ENCODE data around the gene PAQR5.

Gene PAQR5

GRCh38 chr15:69305204-69305931 lies 6.7 kb downstream of the PAQR5 start:
- H3K27me3 ChIP-seq (ENCODE audit: low read length): no peaks in the 10 kb centered on the region
- no peaks in the 10 kb centered on the region for H4K20me1 ChIP-seq (ENCODE audit: low read depth, low read length)
- no peak for TF ChIP-seq CTCF (IDR thresholded peaks at IDR 0.05; ENCODE audit: insufficient read depth, low read length, poor library complexity, severe bottlenecking)
- no peak for TF ChIP-seq EZH2phosphoT487 (conservative IDR thresholded peaks at IDR 0.05; ENCODE audit: low read length)
- H3K9ac ChIP-seq (ENCODE audit: low read length): no peak overlapping the region
- no peaks in the 10 kb centered on the region for H3F3A ChIP-seq (ENCODE audit: insufficient read depth)
- no peak overlapping the region for H3K4me2 ChIP-seq (ENCODE audit: low read depth, low read length, poor library complexity, severe bottlenecking)
- no peak overlapping the region for H3K27ac ChIP-seq (ENCODE audit: low read depth, low read length)
- H3K79me2 ChIP-seq (ENCODE audit: insufficient read depth, low read length): no peaks in the 10 kb centered on the region
- H3K9me2 ChIP-seq (replicated peaks; ENCODE audit: insufficient read depth, low read length): no peaks in the 10 kb centered on the region
- no peak overlapping the region for H2AFZ ChIP-seq (ENCODE audit: low read depth, low read length, severe bottlenecking)
- H3K36me3 ChIP-seq (ENCODE audit: low read length): no peaks in the 10 kb centered on the region
- no peak overlapping the region for H3K4me3 ChIP-seq (ENCODE audit: insufficient read depth, low read length, poor library complexity, severe bottlenecking)
- no peaks in the 10 kb centered on the region for H3K9me3 ChIP-seq (ENCODE audit: insufficient read depth, low read length)

GRCh38 chr15:69305933-69306568 lies 7.3 kb downstream of the PAQR5 start:
- Histone ChIP-seq H3K79me2 (ENCODE audit: insufficient read depth, low read length) (no peaks in the 10 kb centered on the region), H3K9me3 (ENCODE audit: insufficient read depth, low read length) (no peaks in the 10 kb centered on the region), H3K27ac (ENCODE audit: low read depth, low read length) (no peak overlapping the region), H4K20me1 (ENCODE audit: low read depth, low read length) (no peaks in the 10 kb centered on the region), H3K9ac (ENCODE audit: low read length) (no peak overlapping the region), H3F3A (ENCODE audit: insufficient read depth) (no peaks in the 10 kb centered on the region), H3K27me3 (ENCODE audit: low read length) (no peaks in the 10 kb centered on the region), H3K9me2 (replicated peaks; ENCODE audit: insufficient read depth, low read length) (no peaks in the 10 kb centered on the region), H2AFZ (ENCODE audit: low read depth, low read length, severe bottlenecking) (no peak overlapping the region), H3K36me3 (ENCODE audit: low read length) (no peaks in the 10 kb centered on the region), H3K4me3 (ENCODE audit: insufficient read depth, low read length, poor library complexity, severe bottlenecking) (no peak overlapping the region), H3K4me2 (ENCODE audit: low read depth, low read length, poor library complexity, severe bottlenecking) (no peak overlapping the region)
- TF ChIP-seq CTCF (IDR thresholded peaks at IDR 0.05; ENCODE audit: insufficient read depth, low read length, poor library complexity, severe bottlenecking) (no peak), EZH2phosphoT487 (conservative IDR thresholded peaks at IDR 0.05; ENCODE audit: low read length) (no peak)

DNA sequence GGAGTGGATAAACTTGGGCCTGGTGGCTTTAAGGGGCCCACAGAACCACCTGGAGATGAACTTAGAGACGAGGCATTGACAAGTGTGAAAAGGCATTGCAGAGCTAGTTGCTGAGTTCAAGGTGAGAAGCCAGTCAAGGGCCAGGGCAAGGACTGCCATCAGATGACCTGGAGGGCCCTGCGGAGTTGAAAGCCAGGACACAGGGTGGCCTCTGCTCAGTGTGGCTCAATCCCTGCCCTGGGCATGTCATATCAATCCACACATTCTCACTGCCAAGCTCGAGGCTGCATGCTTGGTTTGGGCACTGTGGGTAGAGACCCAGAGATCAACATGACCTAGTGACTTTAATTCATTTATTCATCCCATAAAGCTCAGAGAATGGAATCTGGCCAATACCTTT lies 9.2 kb downstream of the PAQR5 start:
- no peak overlapping the region for H2AFZ ChIP-seq (ENCODE audit: low read depth, low read length, severe bottlenecking)
- no peaks in the 10 kb centered on the region for H3K9me2 ChIP-seq (replicated peaks; ENCODE audit: insufficient read depth, low read length)

More for the DNA sequence above, 9.2 kb downstream of the PAQR5 start:
- H3K4me3 ChIP-seq (ENCODE audit: insufficient read depth, low read length, poor library complexity, severe bottlenecking): no peak overlapping the region
- H3F3A ChIP-seq (ENCODE audit: insufficient read depth): no peaks in the 10 kb centered on the region
- H3K36me3 ChIP-seq (ENCODE audit: low read length): no peaks in the 10 kb centered on the region
- TF ChIP-seq CTCF (IDR thresholded peaks at IDR 0.05; ENCODE audit: insufficient read depth, low read length, poor library complexity, severe bottlenecking) (no peak), EZH2phosphoT487 (conservative IDR thresholded peaks at IDR 0.05; ENCODE audit: low read length) (no peak)
- no peak overlapping the region for H3K27ac ChIP-seq (ENCODE audit: low read depth, low read length)
- no peaks in the 10 kb centered on the region for H3K79me2 ChIP-seq (ENCODE audit: insufficient read depth, low read length)
- no peaks in the 10 kb centered on the region for H4K20me1 ChIP-seq (ENCODE audit: low read depth, low read length)
- H3K9ac ChIP-seq (ENCODE audit: low read length): no peak overlapping the region
- H3K27me3 ChIP-seq (ENCODE audit: low read length): no peaks in the 10 kb centered on the region
- H3K4me2 ChIP-seq (ENCODE audit: low read depth, low read length, poor library complexity, severe bottlenecking): no peak overlapping the region
- H3K9me3 ChIP-seq (ENCODE audit: insufficient read depth, low read length): no peaks in the 10 kb centered on the region
